ENCODE measurements around the gene MLLT3. TPM values are rescaled to one million over a fixed set of nuclear protein-coding genes. Genes with fewer than 3 reads are reported as not detected.

MLLT3 gene
- total RNA-seq, 1 experiment from 2014 or later, result 7.0 TPM

DNA sequence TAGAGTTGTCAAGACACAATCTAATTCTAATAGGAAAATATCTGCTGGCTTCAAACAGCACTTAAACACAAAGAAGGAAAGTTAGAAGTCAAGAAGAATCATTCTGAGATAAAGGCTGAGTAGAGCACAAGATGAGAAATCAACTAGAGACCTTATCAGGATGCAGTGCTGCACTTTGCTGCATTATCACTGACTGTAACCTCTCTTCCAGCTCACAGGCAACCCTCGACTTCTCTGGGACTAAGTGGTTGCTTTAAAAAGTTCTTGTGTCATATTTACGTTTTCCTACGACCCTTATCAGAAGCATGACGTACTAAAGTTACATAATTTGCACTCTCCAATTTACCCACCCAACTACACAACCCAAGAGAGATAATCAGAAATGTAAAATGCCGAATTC, 176.1 kb downstream of the MLLT3 start:
- H3K27ac Mint-ChIP-seq, result no peak overlapping the region
- H3K4me1 Mint-ChIP-seq, result peaks cover 18% of the 10 kb centered on the region
- no peaks in the 10 kb centered on the region for H3K36me3 Mint-ChIP-seq
- POLR2A ChIA-PET, result no interaction called here
- ATAC-seq, result no peak
- TF ChIP-seq, protein P1, sequence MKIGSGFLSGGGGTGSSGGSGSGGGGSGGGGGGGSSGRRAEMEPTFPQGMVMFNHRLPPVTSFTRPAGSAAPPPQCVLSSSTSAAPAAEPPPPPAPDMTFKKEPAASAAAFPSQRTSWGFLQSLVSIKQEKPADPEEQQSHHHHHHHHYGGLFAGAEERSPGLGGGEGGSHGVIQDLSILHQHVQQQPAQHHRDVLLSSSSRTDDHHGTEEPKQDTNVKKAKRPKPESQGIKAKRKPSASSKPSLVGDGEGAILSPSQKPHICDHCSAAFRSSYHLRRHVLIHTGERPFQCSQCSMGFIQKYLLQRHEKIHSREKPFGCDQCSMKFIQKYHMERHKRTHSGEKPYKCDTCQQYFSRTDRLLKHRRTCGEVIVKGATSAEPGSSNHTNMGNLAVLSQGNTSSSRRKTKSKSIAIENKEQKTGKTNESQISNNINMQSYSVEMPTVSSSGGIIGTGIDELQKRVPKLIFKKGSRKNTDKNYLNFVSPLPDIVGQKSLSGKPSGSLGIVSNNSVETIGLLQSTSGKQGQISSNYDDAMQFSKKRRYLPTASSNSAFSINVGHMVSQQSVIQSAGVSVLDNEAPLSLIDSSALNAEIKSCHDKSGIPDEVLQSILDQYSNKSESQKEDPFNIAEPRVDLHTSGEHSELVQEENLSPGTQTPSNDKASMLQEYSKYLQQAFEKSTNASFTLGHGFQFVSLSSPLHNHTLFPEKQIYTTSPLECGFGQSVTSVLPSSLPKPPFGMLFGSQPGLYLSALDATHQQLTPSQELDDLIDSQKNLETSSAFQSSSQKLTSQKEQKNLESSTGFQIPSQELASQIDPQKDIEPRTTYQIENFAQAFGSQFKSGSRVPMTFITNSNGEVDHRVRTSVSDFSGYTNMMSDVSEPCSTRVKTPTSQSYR (CRISPR knock-in tag; IDR thresholded peaks at IDR 0.05), result no peak
- no peak for TF ChIP-seq SOX15 (CRISPR knock-in tag; IDR thresholded peaks at IDR 0.05)
- TF ChIP-seq GRHL2 (CRISPR knock-in tag; IDR thresholded peaks at IDR 0.05; ENCODE audit: insufficient replicate concordance, severe bottlenecking), result no peak
- TF ChIP-seq SP1 (CRISPR knock-in tag; conservative IDR thresholded peaks at IDR 0.05), result no peak
- TF ChIP-seq ELF4 (CRISPR knock-in tag; IDR thresholded peaks at IDR 0.05; ENCODE audit: low read depth), result no peak
- no peak for TF ChIP-seq NFATC4 (CRISPR knock-in tag; IDR thresholded peaks at IDR 0.05)
- TF ChIP-seq, protein P2, sequence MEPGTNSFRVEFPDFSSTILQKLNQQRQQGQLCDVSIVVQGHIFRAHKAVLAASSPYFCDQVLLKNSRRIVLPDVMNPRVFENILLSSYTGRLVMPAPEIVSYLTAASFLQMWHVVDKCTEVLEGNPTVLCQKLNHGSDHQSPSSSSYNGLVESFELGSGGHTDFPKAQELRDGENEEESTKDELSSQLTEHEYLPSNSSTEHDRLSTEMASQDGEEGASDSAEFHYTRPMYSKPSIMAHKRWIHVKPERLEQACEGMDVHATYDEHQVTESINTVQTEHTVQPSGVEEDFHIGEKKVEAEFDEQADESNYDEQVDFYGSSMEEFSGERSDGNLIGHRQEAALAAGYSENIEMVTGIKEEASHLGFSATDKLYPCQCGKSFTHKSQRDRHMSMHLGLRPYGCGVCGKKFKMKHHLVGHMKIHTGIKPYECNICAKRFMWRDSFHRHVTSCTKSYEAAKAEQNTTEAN (CRISPR knock-in tag; IDR thresholded peaks at IDR 0.05), result no peak
- H3K4me3 Mint-ChIP-seq, result no peak overlapping the region
- H3K9me3 Mint-ChIP-seq, result no peaks in the 10 kb centered on the region
- H3K27me3 Mint-ChIP-seq (ENCODE audit: low read depth), result no peaks in the 10 kb centered on the region
- no peak for DNase-seq (ENCODE audit: low spot score)
- CTCF ChIA-PET, result interaction anchor here (0.5 kb wide), 1 partner anchor 9 kb away, joined by 3 read pairs; no protein-coding TSS in a partner anchor

DNA sequence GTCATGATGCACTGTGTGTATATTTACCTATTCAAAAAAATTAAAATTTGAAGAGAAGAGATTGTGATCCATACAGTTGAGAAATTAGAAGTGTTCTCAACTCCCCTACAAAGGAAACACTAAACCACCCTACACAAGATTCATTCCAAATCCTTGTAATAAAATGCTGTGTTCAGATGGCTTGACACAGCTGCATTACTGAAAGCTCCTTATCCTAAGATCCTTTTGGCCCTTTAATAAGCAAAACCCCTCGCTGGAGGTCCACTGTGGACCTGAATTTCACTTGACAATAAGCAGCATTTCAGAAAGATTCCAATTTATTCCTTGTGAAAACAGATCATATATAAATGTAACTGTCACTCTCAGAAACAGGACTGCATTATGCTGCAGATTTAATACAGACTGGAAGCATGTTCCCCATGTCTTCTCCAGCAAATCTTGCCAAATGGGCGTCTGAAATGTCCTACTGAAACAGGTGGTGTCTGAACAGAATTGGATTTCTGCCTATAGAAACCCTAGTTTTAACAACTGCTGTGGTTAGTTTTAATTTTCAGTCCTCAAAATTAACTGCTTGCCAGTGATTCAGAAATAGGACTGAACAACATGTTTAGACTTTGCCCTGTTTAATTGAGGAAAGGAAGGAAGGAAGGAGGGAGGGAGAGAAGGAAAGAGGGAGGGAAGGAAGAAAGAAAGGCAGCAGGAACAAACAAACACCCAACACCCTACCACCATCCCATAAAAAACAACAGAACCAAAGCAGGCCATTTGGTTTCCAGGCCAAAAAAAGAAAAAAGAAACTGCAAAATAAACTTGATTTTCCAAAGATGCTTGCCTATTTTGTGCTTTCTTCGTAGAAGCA, 179.6 kb downstream of the MLLT3 start:
- peaks cover 27% of the 10 kb centered on the region for H3K4me1 Mint-ChIP-seq
- TF ChIP-seq IRF2 (CRISPR knock-in tag; IDR thresholded peaks at IDR 0.05; ENCODE audit: borderline replicate concordance, low read depth), result no peak
- TF ChIP-seq GRHL2 (CRISPR knock-in tag; IDR thresholded peaks at IDR 0.05; ENCODE audit: insufficient replicate concordance, severe bottlenecking), result no peak
- TF ChIP-seq, protein P3, sequence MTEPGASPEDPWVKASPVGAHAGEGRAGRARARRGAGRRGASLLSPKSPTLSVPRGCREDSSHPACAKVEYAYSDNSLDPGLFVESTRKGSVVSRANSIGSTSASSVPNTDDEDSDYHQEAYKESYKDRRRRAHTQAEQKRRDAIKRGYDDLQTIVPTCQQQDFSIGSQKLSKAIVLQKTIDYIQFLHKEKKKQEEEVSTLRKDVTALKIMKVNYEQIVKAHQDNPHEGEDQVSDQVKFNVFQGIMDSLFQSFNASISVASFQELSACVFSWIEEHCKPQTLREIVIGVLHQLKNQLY (CRISPR knock-in tag; IDR thresholded peaks at IDR 0.05), result no peak
- TF ChIP-seq MYBL2 (CRISPR knock-in tag; IDR thresholded peaks at IDR 0.05), result no peak
- ChIA-PET POLR2A (no interaction called here), CTCF (no interaction called here)
- H3K36me3 Mint-ChIP-seq, result no peaks in the 10 kb centered on the region
- H3K4me3 Mint-ChIP-seq, result no peak overlapping the region
- ATAC-seq (no peak), DNase-seq (ENCODE audit: low spot score) (no peak)
- no peaks in the 10 kb centered on the region for H3K27me3 Mint-ChIP-seq (ENCODE audit: low read depth)
- no peaks in the 10 kb centered on the region for H3K9me3 Mint-ChIP-seq
- peak overlapping the region; percentile 44; the same call in 1 of the 2 replicates for H3K27ac Mint-ChIP-seq

- ChIA-PET POLR2A (no interaction called here), CTCF (no interaction called here)
- no peaks in the 10 kb centered on the region for H3K36me3 Mint-ChIP-seq
- H3K4me3 Mint-ChIP-seq, result no peak overlapping the region
- DNase-seq (ENCODE audit: low spot score) (no peak), ATAC-seq (no peak)
- no peaks in the 10 kb centered on the region for H3K9me3 Mint-ChIP-seq
- no peaks in the 10 kb centered on the region for H3K27me3 Mint-ChIP-seq (ENCODE audit: low read depth)
- H3K4me1 Mint-ChIP-seq, result peaks cover 27% of the 10 kb centered on the region
- no peak overlapping the region for H3K27ac Mint-ChIP-seq
- TF ChIP-seq FOXP1 (CRISPR knock-in tag; IDR thresholded peaks at IDR 0.05; ENCODE audit: borderline replicate concordance), result no peak
- TF ChIP-seq, protein P4, sequence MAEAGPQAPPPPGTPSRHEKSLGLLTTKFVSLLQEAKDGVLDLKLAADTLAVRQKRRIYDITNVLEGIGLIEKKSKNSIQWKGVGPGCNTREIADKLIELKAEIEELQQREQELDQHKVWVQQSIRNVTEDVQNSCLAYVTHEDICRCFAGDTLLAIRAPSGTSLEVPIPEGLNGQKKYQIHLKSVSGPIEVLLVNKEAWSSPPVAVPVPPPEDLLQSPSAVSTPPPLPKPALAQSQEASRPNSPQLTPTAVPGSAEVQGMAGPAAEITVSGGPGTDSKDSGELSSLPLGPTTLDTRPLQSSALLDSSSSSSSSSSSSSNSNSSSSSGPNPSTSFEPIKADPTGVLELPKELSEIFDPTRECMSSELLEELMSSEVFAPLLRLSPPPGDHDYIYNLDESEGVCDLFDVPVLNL (CRISPR knock-in tag; IDR thresholded peaks at IDR 0.05; ENCODE audit: borderline replicate concordance, low read depth), result no peak
- no peak for TF ChIP-seq FOXJ3 (CRISPR knock-in tag; IDR thresholded peaks at IDR 0.05; ENCODE audit: borderline replicate concordance)
- TF ChIP-seq MXD4 (CRISPR knock-in tag; IDR thresholded peaks at IDR 0.05; ENCODE audit: borderline replicate concordance), result no peak
- TF ChIP-seq ZBTB21 (CRISPR knock-in tag; IDR thresholded peaks at IDR 0.05; ENCODE audit: borderline replicate concordance), result no peak
- TF ChIP-seq JUN (CRISPR knock-in tag; IDR thresholded peaks at IDR 0.05), result no peak
- TF ChIP-seq, protein P5, sequence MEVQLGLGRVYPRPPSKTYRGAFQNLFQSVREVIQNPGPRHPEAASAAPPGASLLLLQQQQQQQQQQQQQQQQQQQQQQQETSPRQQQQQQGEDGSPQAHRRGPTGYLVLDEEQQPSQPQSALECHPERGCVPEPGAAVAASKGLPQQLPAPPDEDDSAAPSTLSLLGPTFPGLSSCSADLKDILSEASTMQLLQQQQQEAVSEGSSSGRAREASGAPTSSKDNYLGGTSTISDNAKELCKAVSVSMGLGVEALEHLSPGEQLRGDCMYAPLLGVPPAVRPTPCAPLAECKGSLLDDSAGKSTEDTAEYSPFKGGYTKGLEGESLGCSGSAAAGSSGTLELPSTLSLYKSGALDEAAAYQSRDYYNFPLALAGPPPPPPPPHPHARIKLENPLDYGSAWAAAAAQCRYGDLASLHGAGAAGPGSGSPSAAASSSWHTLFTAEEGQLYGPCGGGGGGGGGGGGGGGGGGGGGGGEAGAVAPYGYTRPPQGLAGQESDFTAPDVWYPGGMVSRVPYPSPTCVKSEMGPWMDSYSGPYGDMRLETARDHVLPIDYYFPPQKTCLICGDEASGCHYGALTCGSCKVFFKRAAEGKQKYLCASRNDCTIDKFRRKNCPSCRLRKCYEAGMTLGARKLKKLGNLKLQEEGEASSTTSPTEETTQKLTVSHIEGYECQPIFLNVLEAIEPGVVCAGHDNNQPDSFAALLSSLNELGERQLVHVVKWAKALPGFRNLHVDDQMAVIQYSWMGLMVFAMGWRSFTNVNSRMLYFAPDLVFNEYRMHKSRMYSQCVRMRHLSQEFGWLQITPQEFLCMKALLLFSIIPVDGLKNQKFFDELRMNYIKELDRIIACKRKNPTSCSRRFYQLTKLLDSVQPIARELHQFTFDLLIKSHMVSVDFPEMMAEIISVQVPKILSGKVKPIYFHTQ (CRISPR knock-in tag; IDR thresholded peaks at IDR 0.05), result no peak
- TF ChIP-seq KAT7 (CRISPR knock-in tag; IDR thresholded peaks at IDR 0.05; ENCODE audit: borderline replicate concordance), result no peak
- no peak for TF ChIP-seq TCF7 (CRISPR knock-in tag; IDR thresholded peaks at IDR 0.05; ENCODE audit: low read depth)
These were observed 180.4 kb downstream of the MLLT3 start for GRCh38 chr9:20441711-20442423.
